Measurements from ENCODE around the gene ATP6V0D1.

GRCh38 chr16:67399218-67399733, 81.7 kb downstream of the ATP6V0D1 start:
- TF ChIP-seq ZNF274 (IDR thresholded peaks at IDR 0.05; ENCODE audit: low read depth, low read length) (no peak), SUZ12 (IDR thresholded peaks at IDR 0.05; ENCODE audit: extremely low read depth, insufficient read depth, insufficient read length) (no peak)

All from NT2/D1 (cell line).